ENCODE results near the gene HRH1.

The HRH1 gene

GRCh38 chr3:11288021-11288491 is 133.8 kb downstream of the HRH1 start:
- POLR2A ChIA-PET, result interaction anchor here (2.2 kb wide), 1 partner anchor 15 kb away, joined by 20 read pairs; the partner anchor contains the start of gene ATG7
- no peak for DNase-seq (ENCODE audit: extremely low spot score)

GRCh38 chr3:11288786-11289637 is 134.7 kb downstream of the HRH1 start:
- ChIA-PET CTCF (interaction anchor here (1.1 kb wide), 1 partner anchor 46 kb away, joined by 3 read pairs; no protein-coding TSS in a partner anchor), POLR2A (interaction anchor here (2.2 kb wide), 1 partner anchor 16 kb away, joined by 20 read pairs; the partner anchor contains the start of gene ATG7)
- DNase-seq (ENCODE audit: extremely low spot score), result no peak
- no peak for TF ChIP-seq SP1 (IDR thresholded peaks at IDR 0.05)
- no peak for TF ChIP-seq BHLHE40 (IDR thresholded peaks at IDR 0.05; ENCODE audit: borderline replicate concordance)
- no peak for TF ChIP-seq FOXM1 (IDR thresholded peaks at IDR 0.05; ENCODE audit: borderline replicate concordance)
- TF ChIP-seq ELF4 (IDR thresholded peaks at IDR 0.05), result no peak
- no peak for TF ChIP-seq SUZ12 (IDR thresholded peaks at IDR 0.05)
- TF ChIP-seq CTBP1 (IDR thresholded peaks at IDR 0.05; ENCODE audit: borderline replicate concordance), result no peak

More at GRCh38 chr3:11288021-11288491, 133.8 kb downstream of the HRH1 start:
- no peak for TF ChIP-seq HDGF (IDR thresholded peaks at IDR 0.05; ENCODE audit: borderline replicate concordance)
- TF ChIP-seq L3MBTL2 (conservative IDR thresholded peaks at IDR 0.05), result no peak
- TF ChIP-seq FOXA1 (IDR thresholded peaks at IDR 0.05), result no peak
- no peak for TF ChIP-seq CTBP1 (IDR thresholded peaks at IDR 0.05; ENCODE audit: borderline replicate concordance)
- TF ChIP-seq ELF4 (IDR thresholded peaks at IDR 0.05), result no peak
- TF ChIP-seq SP1 (IDR thresholded peaks at IDR 0.05), result no peak
- TF ChIP-seq FOXM1 (IDR thresholded peaks at IDR 0.05; ENCODE audit: borderline replicate concordance), result no peak
- no peak for TF ChIP-seq FOXK2 (IDR thresholded peaks at IDR 0.05)
- no peak for TF ChIP-seq BHLHE40 (IDR thresholded peaks at IDR 0.05; ENCODE audit: borderline replicate concordance)
- no peak for TF ChIP-seq LEF1 (IDR thresholded peaks at IDR 0.05; ENCODE audit: borderline replicate concordance)
- TF ChIP-seq ARNT (IDR thresholded peaks at IDR 0.05), result no peak
- no peak for TF ChIP-seq TARDBP (IDR thresholded peaks at IDR 0.05)
- no peak for TF ChIP-seq PKNOX1 (IDR thresholded peaks at IDR 0.05)
- no peak for TF ChIP-seq ZNF384 (IDR thresholded peaks at IDR 0.05)
- no peak for TF ChIP-seq NFRKB (IDR thresholded peaks at IDR 0.05)
- CTCF ChIA-PET, result interaction anchor here (1.1 kb wide), 1 partner anchor 47 kb away, joined by 3 read pairs; no protein-coding TSS in a partner anchor

GRCh38 chr3:11289864-11290263 is 135.6 kb downstream of the HRH1 start:
- no peak for TF ChIP-seq ZNF384 (IDR thresholded peaks at IDR 0.05)
- TF ChIP-seq FOXA1 (IDR thresholded peaks at IDR 0.05), result no peak
- no peak for TF ChIP-seq PKNOX1 (IDR thresholded peaks at IDR 0.05)
- TF ChIP-seq ARNT (IDR thresholded peaks at IDR 0.05), result no peak
- TF ChIP-seq BHLHE40 (IDR thresholded peaks at IDR 0.05; ENCODE audit: borderline replicate concordance), result no peak
- TF ChIP-seq FOXK2 (IDR thresholded peaks at IDR 0.05), result no peak
- no peak for TF ChIP-seq L3MBTL2 (conservative IDR thresholded peaks at IDR 0.05)
- TF ChIP-seq SUZ12 (IDR thresholded peaks at IDR 0.05), result no peak
- TF ChIP-seq HDGF (IDR thresholded peaks at IDR 0.05; ENCODE audit: borderline replicate concordance), result no peak
- no peak for TF ChIP-seq FOXM1 (IDR thresholded peaks at IDR 0.05; ENCODE audit: borderline replicate concordance)
- no peak for TF ChIP-seq SP1 (IDR thresholded peaks at IDR 0.05)
- no peak for TF ChIP-seq NFRKB (IDR thresholded peaks at IDR 0.05)
- TF ChIP-seq TARDBP (IDR thresholded peaks at IDR 0.05), result no peak
- TF ChIP-seq LEF1 (IDR thresholded peaks at IDR 0.05; ENCODE audit: borderline replicate concordance), result no peak
- TF ChIP-seq CTBP1 (IDR thresholded peaks at IDR 0.05; ENCODE audit: borderline replicate concordance), result no peak
- no peak for TF ChIP-seq ELF4 (IDR thresholded peaks at IDR 0.05)
- ChIA-PET POLR2A (interaction anchor here (2.2 kb wide), 1 partner anchor 17 kb away, joined by 20 read pairs; the partner anchor contains the start of gene ATG7), CTCF (no interaction called here)
- DNase-seq (ENCODE audit: extremely low spot score), result no peak

GRCh38 chr3:11290743-11291680 is 136.7 kb downstream of the HRH1 start:
- TF ChIP-seq BHLHE40 (IDR thresholded peaks at IDR 0.05; ENCODE audit: borderline replicate concordance) (no peak), L3MBTL2 (conservative IDR thresholded peaks at IDR 0.05) (no peak), FOXK2 (IDR thresholded peaks at IDR 0.05) (no peak), PKNOX1 (IDR thresholded peaks at IDR 0.05) (no peak), LEF1 (IDR thresholded peaks at IDR 0.05; ENCODE audit: borderline replicate concordance) (no peak), ELF4 (IDR thresholded peaks at IDR 0.05) (no peak), SUZ12 (IDR thresholded peaks at IDR 0.05) (no peak), HDGF (IDR thresholded peaks at IDR 0.05; ENCODE audit: borderline replicate concordance) (no peak), FOXM1 (IDR thresholded peaks at IDR 0.05; ENCODE audit: borderline replicate concordance) (no peak)
- ChIA-PET POLR2A (interaction anchor here (0.8 kb wide), 1 partner anchor 19 kb away, joined by 3 read pairs; the partner anchor contains the start of gene ATG7), CTCF (no interaction called here)
- DNase-seq (ENCODE audit: extremely low spot score), result no peak

- DNase-seq (ENCODE audit: extremely low spot score), result no peak
- POLR2A ChIA-PET, result interaction anchor here (0.8 kb wide), 1 partner anchor 20 kb away, joined by 3 read pairs; the partner anchor contains the start of gene ATG7
- TF ChIP-seq FOXA1 (IDR thresholded peaks at IDR 0.05), result no peak
- TF ChIP-seq ARNT (IDR thresholded peaks at IDR 0.05), result no peak
- TF ChIP-seq HDGF (IDR thresholded peaks at IDR 0.05; ENCODE audit: borderline replicate concordance), result no peak
- TF ChIP-seq ZNF384 (IDR thresholded peaks at IDR 0.05), result no peak
- no peak for TF ChIP-seq FOXK2 (IDR thresholded peaks at IDR 0.05)
- TF ChIP-seq NFRKB (IDR thresholded peaks at IDR 0.05), result no peak
- TF ChIP-seq PKNOX1 (IDR thresholded peaks at IDR 0.05), result no peak
- TF ChIP-seq SUZ12 (IDR thresholded peaks at IDR 0.05), result no peak
- TF ChIP-seq BHLHE40 (IDR thresholded peaks at IDR 0.05; ENCODE audit: borderline replicate concordance), result no peak
- no peak for TF ChIP-seq FOXM1 (IDR thresholded peaks at IDR 0.05; ENCODE audit: borderline replicate concordance)
- TF ChIP-seq SP1 (IDR thresholded peaks at IDR 0.05), result no peak
- TF ChIP-seq L3MBTL2 (conservative IDR thresholded peaks at IDR 0.05), result no peak
- TF ChIP-seq TARDBP (IDR thresholded peaks at IDR 0.05), result no peak
- no peak for TF ChIP-seq CTBP1 (IDR thresholded peaks at IDR 0.05; ENCODE audit: borderline replicate concordance)
- no peak for TF ChIP-seq ELF4 (IDR thresholded peaks at IDR 0.05)
- TF ChIP-seq LEF1 (IDR thresholded peaks at IDR 0.05; ENCODE audit: borderline replicate concordance), result no peak
- CTCF ChIA-PET, result no interaction called here
Observed at GRCh38 chr3:11291808-11292207, 137.5 kb downstream of the HRH1 start.

Data from HEK293T (cell line).